Spleen (tissue), 7 donors: ENCODE results near the gene TNRC6A.

ENCODE experiments used
- POLR2A ChIP-seq, 3 donors: fragments of 450-650 bp; IDR thresholded peaks; one replicate each; pipeline ENCODE4 v1.5.1; 2017; ENCODE audit warnings: antibody characterized with exemption in 3 of 3, mild to moderate bottlenecking in 1 of 3
- POLR2AphosphoS5 ChIP-seq, 3 donors: sonication (generic); formaldehyde crosslinking; IDR thresholded peaks; one replicate each; pipeline ENCODE4 v1.5.1; 2017; ENCODE audit warnings: antibody characterized with exemption in 3 of 3
- TF ChIP-seq, protein P1 (sequence below), 11 experiments: fragments of 200-600 bp in 7 of 11; fragments of 450-650 bp in 4 of 11; sonication (generic) in 4 of 11; IDR thresholded peaks in 8 of 11; conservative IDR thresholded peaks in 3 of 11; 1 replicate in 7 of 11; 2 replicates in 4 of 11; pipeline versions ENCODE4 v1.4.0 to v1.8.0; 2016 to 2021; ENCODE audit warnings: antibody characterized with exemption in 11 of 11, inconsistent platforms in 4 of 11, mild to moderate bottlenecking in 1 of 11
- donor health status: DM: no; HTN: no; CAD: no; lungs with moderate emphysema.
- donor health status: DM: no; HTN: no; CAD: no.
- donor health status: DM: no; HTN: no; CAD: no.

DNA sequence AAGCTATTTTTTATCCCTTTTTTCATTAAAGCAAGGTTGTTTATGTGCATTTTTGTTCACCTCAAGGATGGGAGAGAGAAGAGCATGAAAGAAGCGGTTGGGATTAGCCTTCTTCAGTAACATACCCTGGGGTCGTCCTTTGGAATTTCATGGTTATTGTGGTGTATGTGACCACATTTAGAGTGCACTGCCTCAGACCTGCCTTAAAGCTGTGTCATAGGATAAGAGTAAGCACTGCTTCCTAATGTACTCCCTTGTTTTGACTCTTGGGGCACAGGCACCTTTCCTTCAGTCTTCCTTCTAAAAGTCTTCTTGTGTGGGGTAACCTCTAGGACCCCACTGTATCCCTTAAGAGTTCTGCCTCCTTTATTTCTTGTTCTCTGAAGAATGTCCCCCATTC lies 28.9 kb downstream of the TNRC6A start:
- TF ChIP-seq, protein P1, sequence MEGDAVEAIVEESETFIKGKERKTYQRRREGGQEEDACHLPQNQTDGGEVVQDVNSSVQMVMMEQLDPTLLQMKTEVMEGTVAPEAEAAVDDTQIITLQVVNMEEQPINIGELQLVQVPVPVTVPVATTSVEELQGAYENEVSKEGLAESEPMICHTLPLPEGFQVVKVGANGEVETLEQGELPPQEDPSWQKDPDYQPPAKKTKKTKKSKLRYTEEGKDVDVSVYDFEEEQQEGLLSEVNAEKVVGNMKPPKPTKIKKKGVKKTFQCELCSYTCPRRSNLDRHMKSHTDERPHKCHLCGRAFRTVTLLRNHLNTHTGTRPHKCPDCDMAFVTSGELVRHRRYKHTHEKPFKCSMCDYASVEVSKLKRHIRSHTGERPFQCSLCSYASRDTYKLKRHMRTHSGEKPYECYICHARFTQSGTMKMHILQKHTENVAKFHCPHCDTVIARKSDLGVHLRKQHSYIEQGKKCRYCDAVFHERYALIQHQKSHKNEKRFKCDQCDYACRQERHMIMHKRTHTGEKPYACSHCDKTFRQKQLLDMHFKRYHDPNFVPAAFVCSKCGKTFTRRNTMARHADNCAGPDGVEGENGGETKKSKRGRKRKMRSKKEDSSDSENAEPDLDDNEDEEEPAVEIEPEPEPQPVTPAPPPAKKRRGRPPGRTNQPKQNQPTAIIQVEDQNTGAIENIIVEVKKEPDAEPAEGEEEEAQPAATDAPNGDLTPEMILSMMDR (IDR thresholded peaks at IDR 0.05 in 8 of 11, conservative IDR thresholded peaks at IDR 0.05 in 3 of 11): no peak
- TF ChIP-seq POLR2AphosphoS5 (IDR thresholded peaks at IDR 0.05): no peak
- TF ChIP-seq POLR2A (IDR thresholded peaks at IDR 0.05): no peak
